SK-N-SH (cell line): ENCODE measurements around the gene LETM1. TPM values are rescaled to one million over a fixed set of nuclear protein-coding genes. Genes with fewer than 3 reads are reported as not detected.

ENCODE experiments used
- CTCF ChIA-PET: fragments of 300-600, 350-600 bp; formaldehyde crosslinking; extraction: SDS; loops from one replicate; lab custom pipeline; 2021; lab: Yijun Ruan, JAX
- POLR2A ChIA-PET: fragments of 350-600 bp; sonication (Branson Sonifier 250); formaldehyde crosslinking; extraction: SDS; loops from one replicate; lab custom pipeline; 2020; ENCODE audit warnings: antibody characterized with exemption, inconsistent platforms; lab: Yijun Ruan, JAX
- DNase-seq: peaks from one replicate; pipeline ENCODE4 v3.0.0; 2012
- H2AFZ ChIP-seq: fragments of 200-600 bp; sonication (generic); 2 replicates; pipeline ENCODE4 v1.8.1; 2016; ENCODE audit warnings: antibody characterized with exemption, mild to moderate bottlenecking, low read depth
- H3F3A ChIP-seq: fragments of 200-600 bp; sonication (generic); replicated peaks from 2 replicates; pipeline ENCODE3; 2016; ENCODE audit warnings: antibody characterized with exemption, mild to moderate bottlenecking; ENCODE audit not compliant: insufficient read depth
- H3K27ac ChIP-seq, 2 experiments: fragments of 200-500 bp in 1 of 2; fragments of 200-600 bp in 1 of 2; sonication (Bioruptor generic) in 1 of 2; sonication (generic), shearing (Covaris generic) in 1 of 2; 2 replicates each; pipeline versions ENCODE4 v1.5.1 to v1.6.1; 2014 to 2016; ENCODE audit warnings: low read depth in 2 of 2, inconsistent platforms in 1 of 2, low read length in 1 of 2, mild to moderate bottlenecking in 1 of 2, mixed read lengths in 1 of 2
- H3K27me3 ChIP-seq: fragments of 200-600 bp; sonication (generic), shearing (Covaris generic); 2 replicates; pipeline ENCODE4 v1.6.1; 2016; ENCODE audit warnings: mixed run types; ENCODE audit not compliant: insufficient read depth
- H3K36me3 ChIP-seq, 2 experiments: fragments of 200-500 bp in 1 of 2; fragments of 200-600 bp in 1 of 2; sonication (Bioruptor generic) in 1 of 2; sonication (generic) in 1 of 2; replicated peaks in 1 of 2; 2 replicates each; pipeline versions ENCODE3 to v1.5.1; 2014 to 2016; ENCODE audit warnings: low read length in 1 of 2, mild to moderate bottlenecking in 1 of 2; ENCODE audit not compliant: insufficient read depth in 2 of 2, control insufficient read depth in 1 of 2
- H3K4me1 ChIP-seq, 2 experiments: fragments of 200-500 bp in 1 of 2; fragments of 200-600 bp in 1 of 2; sonication (Bioruptor generic) in 1 of 2; sonication (generic), shearing (Covaris generic) in 1 of 2; 2 replicates each; pipeline versions ENCODE4 v1.5.1 to v1.6.1; 2014 to 2016; ENCODE audit warnings: low read depth in 1 of 2, low read length in 1 of 2, mixed run types in 1 of 2; ENCODE audit not compliant: insufficient read depth in 2 of 2, control insufficient read depth in 1 of 2
- H3K4me2 ChIP-seq: fragments of 200-600 bp; sonication (generic), shearing (Covaris generic); 2 replicates; pipeline ENCODE4 v1.6.1; 2017; ENCODE audit warnings: mixed run types
- H3K4me3 ChIP-seq, 2 experiments: fragments of 200-500 bp in 1 of 2; fragments of 200-600 bp in 1 of 2; sonication (Bioruptor generic) in 1 of 2; sonication (generic), shearing (Covaris generic) in 1 of 2; 2 replicates each; pipeline versions ENCODE4 v1.5.1 to v1.8.1; 2014 to 2016; ENCODE audit warnings: low read depth in 2 of 2, inconsistent platforms in 1 of 2, low read length in 1 of 2, mild to moderate bottlenecking in 1 of 2, mixed read lengths in 1 of 2, moderate library complexity in 1 of 2
- H3K79me2 ChIP-seq: fragments of 200-600 bp; sonication (generic); 2 replicates; pipeline ENCODE4 v1.8.1; 2017; ENCODE audit warnings: mild to moderate bottlenecking; ENCODE audit not compliant: insufficient read depth
- H3K9ac ChIP-seq: fragments of 200-600 bp; sonication (generic); 2 replicates; pipeline ENCODE4 v1.6.1; 2017; ENCODE audit warnings: mixed run types
- H3K9me2 ChIP-seq: fragments of 200-600 bp; sonication (generic); 2 replicates; pipeline ENCODE4 v1.6.1; 2017; ENCODE audit warnings: mixed run types
- H3K9me3 ChIP-seq: fragments of 200-600 bp; sonication (generic); 2 replicates; pipeline ENCODE4 v1.6.1; 2017; ENCODE audit warnings: mixed run types, mild to moderate bottlenecking, moderate library complexity
- H4K20me1 ChIP-seq: fragments of 200-600 bp; sonication (generic); 2 replicates; pipeline ENCODE4 v1.6.1; 2017; ENCODE audit warnings: mild to moderate bottlenecking, mixed run types; ENCODE audit not compliant: insufficient read depth
- EZH2phosphoT487 ChIP-seq: fragments of 200-600 bp; sonication (generic); IDR thresholded peaks from 2 replicates; pipeline ENCODE4 v1.6.1; 2017; ENCODE audit warnings: low read depth, mixed run types, mild to moderate bottlenecking, antibody characterized with exemption, moderate library complexity, borderline replicate concordance
- FOXJ3 ChIP-seq: sonication (generic); formaldehyde crosslinking; IDR thresholded peaks from 2 replicates; pipeline ENCODE4 v1.5.1; 2020; ENCODE audit warnings: mild to moderate bottlenecking, missing genetic modification reagents
- FOXM1 ChIP-seq: IDR thresholded peaks from 2 replicates; pipeline ENCODE4 v1.4.0; 2012; ENCODE audit warnings: low read depth, mild to moderate bottlenecking
- GABPA ChIP-seq: IDR thresholded peaks from 2 replicates; pipeline ENCODE4 v1.4.0; 2012; ENCODE audit warnings: low read depth, mild to moderate bottlenecking
- GATA2 ChIP-seq: sonication (generic); formaldehyde crosslinking; IDR thresholded peaks from 2 replicates; pipeline ENCODE4 v1.5.0; 2020; ENCODE audit warnings: mild to moderate bottlenecking, missing genetic modification reagents
- JUND ChIP-seq: IDR thresholded peaks from 2 replicates; pipeline ENCODE4 v1.4.0; 2012
- MXI1 ChIP-seq: IDR thresholded peaks from 2 replicates; pipeline ENCODE4 v1.6.1; 2012; ENCODE audit warnings: mild to moderate bottlenecking, low read depth, low read length, improper control_type of control experiment
- NFIC ChIP-seq: IDR thresholded peaks from 2 replicates; pipeline ENCODE4 v1.4.0; 2012; ENCODE audit warnings: borderline replicate concordance
- POLR2AphosphoS5 ChIP-seq: IDR thresholded peaks from 2 replicates; pipeline ENCODE4 v1.6.1; 2012; ENCODE audit warnings: low read depth, low read length
- RCOR1 ChIP-seq: fragments of 150-350 bp; IDR thresholded peaks from 2 replicates; pipeline ENCODE4 v1.6.1; 2017; ENCODE audit warnings: antibody characterized with exemption, low read length
- RXRA ChIP-seq: IDR thresholded peaks from 2 replicates; pipeline ENCODE4 v1.4.0; 2012; ENCODE audit warnings: low read depth, mild to moderate bottlenecking, borderline replicate concordance
- SMC3 ChIP-seq: IDR thresholded peaks from 2 replicates; pipeline ENCODE4 v1.6.1; 2012; ENCODE audit warnings: low read depth, low read length, improper control_type of control experiment
- whole genome bisulfite sequencing: methylation state at CpG from one replicate; pipeline ENCODE4 v1.1.6; 2017; ENCODE audit warnings: low lambda C conversion rate; 5-methylcytosine and 5-hydroxymethylcytosine counted together
- polyA plus RNA-seq, 3 experiments: library from polyadenylated mRNA; depleted of rRNA; stranded (reverse); fragments of >200 nt; gene quantifications; 2 replicates each; pipeline ENCODE4 v1.2.3, GENCODE V29; 2012
- TF ChIP-seq, protein P1 (sequence below): IDR thresholded peaks from 2 replicates; pipeline ENCODE4 v1.4.0; 2012; ENCODE audit warnings: low read depth
- TF ChIP-seq, protein P2 (sequence below): IDR thresholded peaks from 2 replicates; pipeline ENCODE4; 2012
- TF ChIP-seq, protein P3 (sequence below): fragments of 150-350 bp; IDR thresholded peaks from 2 replicates; pipeline ENCODE4 v1.6.1; 2016; ENCODE audit warnings: mild to moderate bottlenecking, low read depth, low read length

Gene LETM1
- polyA plus RNA-seq, 1 of the 3 experiments (the other 2 are of a cell fraction), result 25.8 TPM

DNA sequence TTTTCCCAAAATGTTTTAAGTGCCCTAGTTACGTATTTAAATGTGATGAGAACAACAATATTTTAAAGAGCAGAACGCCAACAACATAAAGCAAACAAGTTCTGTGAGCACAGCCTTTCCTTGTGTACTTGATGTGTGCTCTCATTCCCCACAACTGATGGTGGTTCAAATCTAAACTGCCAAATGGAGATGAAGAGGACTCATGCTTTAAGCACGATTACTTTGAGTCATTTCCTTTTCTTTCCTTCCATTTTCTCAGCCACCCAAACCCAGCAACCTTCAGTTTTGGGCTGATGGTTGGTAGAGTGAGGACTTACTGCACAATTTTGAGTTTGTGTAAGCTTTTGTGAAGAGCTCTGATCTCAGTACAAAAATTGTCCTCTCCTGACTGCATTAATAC lies 16.9 kb upstream of the LETM1 start (continued):
- TF ChIP-seq FOXJ3 (CRISPR knock-in tag) (no peak), EZH2phosphoT487 (no peak), SMC3 (no peak), POLR2AphosphoS5 (peak; percentile 68; the same call in 1 of the 2 replicates), NFIC (no peak), FOXM1 (no peak), RCOR1 (no peak), GABPA (no peak)
- TF ChIP-seq, protein P1, sequence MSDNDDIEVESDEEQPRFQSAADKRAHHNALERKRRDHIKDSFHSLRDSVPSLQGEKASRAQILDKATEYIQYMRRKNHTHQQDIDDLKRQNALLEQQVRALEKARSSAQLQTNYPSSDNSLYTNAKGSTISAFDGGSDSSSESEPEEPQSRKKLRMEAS, result peak; percentile 53
- TF ChIP-seq, protein P2, sequence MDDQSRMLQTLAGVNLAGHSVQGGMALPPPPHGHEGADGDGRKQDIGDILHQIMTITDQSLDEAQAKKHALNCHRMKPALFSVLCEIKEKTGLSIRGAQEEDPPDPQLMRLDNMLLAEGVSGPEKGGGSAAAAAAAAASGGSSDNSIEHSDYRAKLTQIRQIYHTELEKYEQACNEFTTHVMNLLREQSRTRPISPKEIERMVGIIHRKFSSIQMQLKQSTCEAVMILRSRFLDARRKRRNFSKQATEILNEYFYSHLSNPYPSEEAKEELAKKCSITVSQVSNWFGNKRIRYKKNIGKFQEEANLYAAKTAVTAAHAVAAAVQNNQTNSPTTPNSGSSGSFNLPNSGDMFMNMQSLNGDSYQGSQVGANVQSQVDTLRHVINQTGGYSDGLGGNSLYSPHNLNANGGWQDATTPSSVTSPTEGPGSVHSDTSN, result 0 out of 2 replicates have a peak, but pooled peaks have one; percentile 24

DNA sequence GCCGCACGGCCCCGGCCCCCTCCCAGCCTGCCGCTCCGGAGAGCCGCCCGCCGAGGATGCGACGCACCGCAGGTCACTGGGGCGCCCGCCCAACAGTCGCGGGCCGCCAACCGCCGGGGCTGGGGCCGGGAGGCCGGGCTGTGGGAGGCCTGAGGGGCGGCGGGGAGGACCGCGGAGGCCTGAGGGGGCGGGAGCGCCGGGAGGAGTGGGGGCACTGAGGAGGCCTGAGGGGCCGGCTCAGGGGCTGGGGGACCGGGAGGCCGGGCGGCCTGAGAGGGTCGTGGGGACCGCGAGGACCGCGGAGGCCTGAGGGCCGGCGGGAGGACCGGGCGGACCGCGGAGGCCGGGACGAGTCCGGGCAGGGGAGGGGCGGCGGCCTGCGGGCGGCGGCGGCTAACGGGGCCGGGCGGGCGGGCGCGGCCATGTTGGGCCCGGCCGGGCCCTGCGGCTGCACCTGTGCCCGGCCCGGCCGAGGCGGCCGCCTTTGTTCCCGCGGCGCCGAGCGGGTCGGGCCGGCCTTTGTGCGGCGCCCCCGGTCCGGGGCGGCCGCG lies 15.6 kb upstream of the LETM1 start:
- H2AFZ ChIP-seq, result no peak overlapping the region
- peak overlapping the region; percentile 80 to 84 for H3K27ac ChIP-seq
- ChIA-PET POLR2A (no interaction called here), CTCF (no interaction called here)
- H3K4me2 ChIP-seq, result peak overlapping the region; percentile 72
- peak overlapping the region; percentile 75 to 79 for H3K4me3 ChIP-seq
- H3F3A ChIP-seq, result peaks cover 25% of the 10 kb centered on the region
- H4K20me1 ChIP-seq, result peaks cover 15% of the 10 kb centered on the region; the same call in 1 of the 2 replicates
- H3K36me3 ChIP-seq, result no peaks in the 10 kb centered on the region
- TF ChIP-seq MXI1 (no peak), JUND (no peak), RXRA (no peak), FOXM1 (no peak), GATA2 (CRISPR knock-in tag) (no peak), EZH2phosphoT487 (no peak)
- TF ChIP-seq, protein P3, sequence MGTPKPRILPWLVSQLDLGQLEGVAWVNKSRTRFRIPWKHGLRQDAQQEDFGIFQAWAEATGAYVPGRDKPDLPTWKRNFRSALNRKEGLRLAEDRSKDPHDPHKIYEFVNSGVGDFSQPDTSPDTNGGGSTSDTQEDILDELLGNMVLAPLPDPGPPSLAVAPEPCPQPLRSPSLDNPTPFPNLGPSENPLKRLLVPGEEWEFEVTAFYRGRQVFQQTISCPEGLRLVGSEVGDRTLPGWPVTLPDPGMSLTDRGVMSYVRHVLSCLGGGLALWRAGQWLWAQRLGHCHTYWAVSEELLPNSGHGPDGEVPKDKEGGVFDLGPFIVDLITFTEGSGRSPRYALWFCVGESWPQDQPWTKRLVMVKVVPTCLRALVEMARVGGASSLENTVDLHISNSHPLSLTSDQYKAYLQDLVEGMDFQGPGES, result no peak
- DNase-seq, result peak; percentile 85
- peaks cover 17 to 19% of the 10 kb centered on the region in 2 experiments for H3K4me1 ChIP-seq
- H3K79me2 ChIP-seq, result peaks cover 55% of the 10 kb centered on the region
- 0% methylated on average over 14 of the region's 79 CpGs for WGBS
- no peaks in the 10 kb centered on the region for H3K9me3 ChIP-seq
- no peaks in the 10 kb centered on the region for H3K9me2 ChIP-seq
- H3K9ac ChIP-seq, result peak overlapping the region; percentile 89
- no peaks in the 10 kb centered on the region for H3K27me3 ChIP-seq
